ENCODE measurements around the gene EPHA2. TPM values are rescaled to one million over a fixed set of nuclear protein-coding genes. Genes with fewer than 3 reads are reported as not detected.

Gene EPHA2
- total RNA-seq, 1 experiment from 2014 or later, result 248 TPM

DNA sequence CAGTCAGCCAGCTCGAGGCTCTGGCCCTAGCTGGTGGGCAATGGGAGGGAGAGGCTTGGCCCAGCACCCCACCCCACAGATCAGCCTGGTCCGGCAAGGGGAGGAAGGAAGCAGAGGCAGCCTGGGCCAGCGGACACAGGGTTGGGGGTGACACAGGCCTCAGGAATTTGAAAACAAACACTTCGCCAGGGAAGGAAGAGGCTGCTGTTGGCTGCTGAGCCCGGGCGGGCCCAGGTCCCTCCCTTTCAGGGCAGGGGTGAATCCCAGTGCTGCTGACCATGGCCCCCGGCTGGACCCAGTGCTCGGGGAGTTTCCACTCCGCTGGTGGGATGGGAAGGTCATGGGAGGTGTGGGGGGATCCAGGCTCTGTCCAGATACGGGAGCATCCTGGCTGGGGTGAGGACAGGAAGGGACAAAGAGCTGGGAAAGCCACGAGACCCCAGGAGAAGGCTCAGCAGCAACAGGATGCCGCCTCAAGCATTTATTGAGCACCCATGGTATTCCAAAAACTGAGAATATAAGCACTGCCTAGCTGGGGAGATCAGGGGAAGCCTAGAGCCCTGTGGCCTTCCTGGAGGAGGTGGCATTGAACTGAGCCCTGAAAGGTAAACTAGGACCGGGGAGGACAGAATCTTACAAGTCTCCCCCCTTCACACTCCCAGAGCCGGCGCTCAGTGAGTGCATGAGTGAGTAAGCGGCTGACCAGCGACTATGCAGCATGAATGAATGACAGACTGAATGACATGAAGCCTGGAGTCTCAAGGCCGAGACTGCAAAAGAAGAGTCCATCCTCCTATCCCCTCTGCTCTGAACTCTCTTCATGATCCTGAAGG lies 26.2 kb upstream of the EPHA2 start:
- peak overlapping the region; percentile 98 for H3K27ac Mint-ChIP-seq (ENCODE audit: low read depth, unreplicated experiment)
- POLR2A ChIA-PET, result interaction anchor here (1.0 to 10.2 kb wide), 12 partner anchors 8 to 348 kb away, joined by 3 to 153 read pairs (median 13); partner anchors contain the start of gene EPHA2
- intact Hi-C loops (cut with micrococcal nuclease), result loop anchor here (1.0 to 5.0 kb wide), 2 partner anchors 26 to 35 kb away; partner anchors contain the start of gene EPHA2
- peaks cover 44% of the 10 kb centered on the region for H3K4me1 Mint-ChIP-seq (ENCODE audit: insufficient read depth, unreplicated experiment)
- TSS peak; percentile 54 for BruUV-seq (replicated peaks)
- H3K4me3 Mint-ChIP-seq (ENCODE audit: unreplicated experiment), result peak overlapping the region; percentile 69
- DNase-seq (ENCODE audit: unreplicated experiment), result peak; percentile 91
- H3K27me3 Mint-ChIP-seq (ENCODE audit: insufficient read depth, unreplicated experiment), result no peaks in the 10 kb centered on the region
- CTCF ChIA-PET, result interaction anchor here (1.2 to 14.5 kb wide), 6 partner anchors 18 to 175 kb away, joined by 3 to 373 read pairs (median 4); partner anchors contain the start of gene FAM131C
- no peak for TF ChIP-seq CTCF (IDR thresholded peaks at IDR 0.05; ENCODE audit: unreplicated experiment)
- no peaks in the 10 kb centered on the region for H3K36me3 Mint-ChIP-seq (ENCODE audit: insufficient read depth, unreplicated experiment)
- no peaks in the 10 kb centered on the region for H3K9me3 Mint-ChIP-seq (ENCODE audit: unreplicated experiment)

DNA sequence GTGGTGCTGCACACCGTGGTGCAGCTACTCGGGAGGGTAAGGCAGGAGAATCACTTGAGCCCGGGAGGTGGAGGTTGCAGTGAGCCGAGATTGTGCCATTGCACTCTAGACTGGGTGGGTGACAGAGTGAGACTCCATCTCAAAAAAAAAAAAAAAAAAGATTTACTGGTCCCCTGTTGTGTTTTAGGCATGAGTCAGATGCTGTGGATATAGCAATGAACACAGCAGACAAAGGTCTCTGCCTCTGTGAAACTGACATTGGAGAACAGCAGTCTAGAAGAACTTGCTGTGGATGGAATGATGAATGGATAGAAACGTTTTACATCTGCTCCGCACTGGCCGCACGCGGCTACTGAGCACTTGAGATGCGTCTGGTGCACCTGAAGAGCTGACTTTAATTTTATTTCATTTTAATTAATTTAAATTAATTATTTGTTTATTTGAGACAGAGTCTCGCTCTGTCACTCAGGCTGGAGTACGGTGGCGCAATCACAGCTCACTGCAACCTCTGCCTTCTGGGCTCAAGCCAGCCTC lies 24.5 kb upstream of the EPHA2 start:
- no peak overlapping the region for H3K4me3 Mint-ChIP-seq (ENCODE audit: unreplicated experiment)
- H3K9me3 Mint-ChIP-seq (ENCODE audit: unreplicated experiment), result no peaks in the 10 kb centered on the region
- no peaks in the 10 kb centered on the region for H3K27me3 Mint-ChIP-seq (ENCODE audit: insufficient read depth, unreplicated experiment)
- no peak overlapping the region for H3K27ac Mint-ChIP-seq (ENCODE audit: low read depth, unreplicated experiment)
- intact Hi-C loops (cut with micrococcal nuclease), result loop anchor here (5.0 kb wide), 1 partner anchor 33 kb away; no protein-coding TSS in a partner anchor
- no TSS peak for BruUV-seq (replicated peaks)
- H3K36me3 Mint-ChIP-seq (ENCODE audit: insufficient read depth, unreplicated experiment), result no peaks in the 10 kb centered on the region
- no peak for TF ChIP-seq CTCF (IDR thresholded peaks at IDR 0.05; ENCODE audit: unreplicated experiment)
- POLR2A ChIA-PET, result interaction anchor here (0.6 to 10.2 kb wide), 8 partner anchors 25 to 206 kb away, joined by 3 to 153 read pairs (median 5); partner anchors contain the start of genes CPLANE2 and EPHA2
- H3K4me1 Mint-ChIP-seq (ENCODE audit: insufficient read depth, unreplicated experiment), result peaks cover 57% of the 10 kb centered on the region
- CTCF ChIA-PET, result interaction anchor here (1.2 to 14.5 kb wide), 3 partner anchors 25 to 173 kb away, joined by 3 to 373 read pairs (median 4); partner anchors contain the start of gene FAM131C
- DNase-seq (ENCODE audit: unreplicated experiment), result no peak

DNA sequence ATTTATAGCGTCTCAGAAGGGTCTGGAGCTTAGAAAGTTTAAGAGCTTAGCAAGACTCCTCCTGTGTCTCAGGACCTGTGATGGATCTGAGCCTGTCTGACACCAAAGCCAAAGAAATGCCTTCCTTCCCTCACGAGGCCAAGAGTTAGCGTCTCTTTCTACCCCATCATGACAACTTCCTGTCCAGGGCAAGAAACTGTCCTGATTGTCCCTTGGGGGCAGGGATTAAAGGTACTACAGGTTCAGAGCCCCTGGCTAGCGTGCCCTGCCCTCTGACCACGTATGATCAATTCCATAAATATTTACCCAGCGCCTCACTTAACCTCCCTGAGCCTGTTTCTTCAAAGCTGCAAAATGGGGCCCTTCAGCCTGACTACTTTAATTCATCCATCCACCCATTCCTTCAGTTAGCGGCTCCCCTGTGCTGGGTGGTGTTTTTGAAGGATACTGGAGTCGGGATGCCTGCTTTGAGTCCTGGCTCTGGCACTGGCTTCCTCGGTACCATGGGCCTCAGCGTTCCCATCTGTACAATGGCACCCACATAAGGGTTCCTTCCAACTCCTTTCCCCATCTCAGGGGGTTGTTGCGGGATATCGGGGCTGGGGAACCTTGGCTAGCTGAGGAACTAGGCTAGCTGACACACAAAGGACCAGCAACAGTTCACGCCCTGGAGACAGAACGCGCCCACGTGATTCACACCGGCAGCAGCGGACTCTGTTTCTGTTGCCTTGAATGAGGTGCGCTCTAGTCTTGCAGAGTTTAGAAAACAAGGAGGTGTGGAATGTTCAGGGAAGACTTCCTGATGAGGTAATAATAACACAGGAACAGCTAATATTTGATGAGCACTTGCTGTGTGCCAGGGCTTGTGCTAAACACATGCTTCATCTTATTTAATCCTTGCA lies 23.0 kb upstream of the EPHA2 start:
- ChIA-PET CTCF (interaction anchor here (1.5 kb wide), 1 partner anchor 100 kb away, joined by 5 read pairs; no protein-coding TSS in a partner anchor), POLR2A (interaction anchor here (0.5 to 7.3 kb wide), 8 partner anchors 10 to 203 kb away, joined by 3 to 153 read pairs (median 6); partner anchors contain the start of gene EPHA2)
- H3K9me3 Mint-ChIP-seq (ENCODE audit: unreplicated experiment), result no peaks in the 10 kb centered on the region
- intact Hi-C loops (cut with micrococcal nuclease), result no loop called here
- no peak overlapping the region for H3K4me3 Mint-ChIP-seq (ENCODE audit: unreplicated experiment)
- H3K36me3 Mint-ChIP-seq (ENCODE audit: insufficient read depth, unreplicated experiment), result peaks cover 2% of the 10 kb centered on the region
- H3K27ac Mint-ChIP-seq (ENCODE audit: low read depth, unreplicated experiment), result peak overlapping the region; percentile 55
- peaks cover 55% of the 10 kb centered on the region for H3K4me1 Mint-ChIP-seq (ENCODE audit: insufficient read depth, unreplicated experiment)
- no TSS peak for BruUV-seq (replicated peaks)
- H3K27me3 Mint-ChIP-seq (ENCODE audit: insufficient read depth, unreplicated experiment), result no peaks in the 10 kb centered on the region
- no peak for TF ChIP-seq CTCF (IDR thresholded peaks at IDR 0.05; ENCODE audit: unreplicated experiment)
- peak; percentile 65 for DNase-seq (ENCODE audit: unreplicated experiment)

Measured in MCF 10A (cell line).